ENCODE results near the gene GGTLC1.
"Not testable (repeated sequence)": the region's sequence is repeated elsewhere in the genome, so short reads cannot be mapped to it uniquely, and the experiment has no call there.

DNA sequence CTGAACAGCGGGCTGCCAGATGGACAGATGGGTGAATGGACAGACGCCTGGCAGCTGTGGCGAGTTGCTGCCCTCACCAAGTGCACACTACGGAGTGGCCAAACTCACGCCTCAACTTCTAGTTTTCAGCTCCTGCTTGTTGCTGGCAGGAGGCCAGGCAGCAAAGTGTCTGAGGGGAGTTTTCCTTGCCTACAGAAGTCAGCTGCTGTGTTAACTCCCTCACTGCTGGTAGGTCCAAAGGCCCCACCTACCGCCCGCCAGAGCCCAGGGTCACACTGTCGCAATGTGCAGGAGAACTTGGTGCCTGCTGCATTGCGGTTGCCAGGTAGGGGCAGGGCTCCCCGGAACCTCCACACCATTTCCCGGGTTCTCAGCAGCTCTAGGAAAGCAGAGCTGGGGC lies 7.6 kb downstream of the GGTLC1 start:
- TF ChIP-seq, protein P1, sequence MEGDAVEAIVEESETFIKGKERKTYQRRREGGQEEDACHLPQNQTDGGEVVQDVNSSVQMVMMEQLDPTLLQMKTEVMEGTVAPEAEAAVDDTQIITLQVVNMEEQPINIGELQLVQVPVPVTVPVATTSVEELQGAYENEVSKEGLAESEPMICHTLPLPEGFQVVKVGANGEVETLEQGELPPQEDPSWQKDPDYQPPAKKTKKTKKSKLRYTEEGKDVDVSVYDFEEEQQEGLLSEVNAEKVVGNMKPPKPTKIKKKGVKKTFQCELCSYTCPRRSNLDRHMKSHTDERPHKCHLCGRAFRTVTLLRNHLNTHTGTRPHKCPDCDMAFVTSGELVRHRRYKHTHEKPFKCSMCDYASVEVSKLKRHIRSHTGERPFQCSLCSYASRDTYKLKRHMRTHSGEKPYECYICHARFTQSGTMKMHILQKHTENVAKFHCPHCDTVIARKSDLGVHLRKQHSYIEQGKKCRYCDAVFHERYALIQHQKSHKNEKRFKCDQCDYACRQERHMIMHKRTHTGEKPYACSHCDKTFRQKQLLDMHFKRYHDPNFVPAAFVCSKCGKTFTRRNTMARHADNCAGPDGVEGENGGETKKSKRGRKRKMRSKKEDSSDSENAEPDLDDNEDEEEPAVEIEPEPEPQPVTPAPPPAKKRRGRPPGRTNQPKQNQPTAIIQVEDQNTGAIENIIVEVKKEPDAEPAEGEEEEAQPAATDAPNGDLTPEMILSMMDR (conservative IDR thresholded peaks at IDR 0.05; ENCODE audit: low read length), result not testable (repeated sequence)
- TF ChIP-seq EZH2phosphoT487 (IDR thresholded peaks at IDR 0.05; ENCODE audit: borderline replicate concordance), result not testable (repeated sequence)

All from Loucy (cell line).